ENCODE measurements around the gene NUDT3. TPM values are rescaled to one million over a fixed set of nuclear protein-coding genes. Genes with fewer than 3 reads are reported as not detected.

NUDT3 gene
- total and polyA plus RNA-seq, 2 experiments from 2014 or later: 18.6 to 26.1 TPM

DNA sequence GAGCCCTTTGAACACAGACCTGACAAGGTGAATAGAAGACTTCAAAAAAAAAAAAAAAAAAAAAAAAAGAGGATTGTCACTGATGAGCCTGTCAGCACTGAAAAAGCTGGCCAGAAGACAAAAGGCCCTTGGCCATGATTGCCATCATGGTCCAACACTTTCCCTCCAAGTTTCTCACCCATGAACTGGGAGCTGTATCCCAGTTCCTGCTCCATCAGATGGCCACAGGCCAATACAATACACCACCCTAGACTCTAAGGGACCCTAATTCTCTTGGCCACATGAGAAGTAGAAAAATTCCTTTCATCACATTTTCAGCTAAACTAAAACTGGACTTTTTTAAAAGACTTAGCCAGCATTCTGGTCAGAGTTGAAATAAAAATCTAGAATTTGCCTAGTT, 50.2 kb downstream of the NUDT3 start:
- H3K4me1 ChIP-seq (ENCODE audit: low read depth): peaks cover 4% of the 10 kb centered on the region
- H3K27me3 ChIP-seq: no peaks in the 10 kb centered on the region
- H3K27ac ChIP-seq: no peak overlapping the region
- H3K36me3 ChIP-seq: no peaks in the 10 kb centered on the region
- no peak overlapping the region for H3K4me3 ChIP-seq
- H3K9me3 ChIP-seq (ENCODE audit: low read depth): no peaks in the 10 kb centered on the region
- no peak for DNase-seq (ENCODE audit: low read depth in 1 of 2, low spot score in 1 of 2)
- TF ChIP-seq CTCF (IDR thresholded peaks at IDR 0.05; ENCODE audit: low read depth, low read length): no peak

DNA sequence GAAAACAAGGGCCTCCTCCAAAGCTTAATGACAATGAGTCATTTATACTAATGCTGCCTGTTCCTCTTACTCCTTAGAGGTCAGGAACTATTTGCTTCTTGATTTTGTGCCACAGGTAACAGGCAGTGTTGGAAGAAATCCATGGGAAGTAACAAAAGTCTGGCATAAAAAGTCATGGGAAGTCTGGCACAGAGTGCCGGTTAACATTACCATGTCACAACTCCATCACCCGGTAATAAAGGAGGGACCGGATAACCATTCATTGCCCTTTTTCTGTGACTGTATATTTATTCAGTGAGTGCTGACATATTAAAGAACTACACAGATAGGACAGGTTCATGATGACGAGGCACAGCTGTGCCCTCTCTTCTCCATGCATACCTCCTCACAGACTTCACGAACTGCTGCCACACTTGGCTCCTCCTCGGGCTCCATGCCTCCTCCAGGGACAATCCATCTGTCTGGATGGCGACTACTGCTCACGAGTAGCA, 50.9 kb downstream of the NUDT3 start:
- Histone ChIP-seq H3K4me1 (ENCODE audit: low read depth) (peaks cover 4% of the 10 kb centered on the region), H3K4me3 (no peak overlapping the region), H3K9me3 (ENCODE audit: low read depth) (no peaks in the 10 kb centered on the region), H3K27me3 (no peaks in the 10 kb centered on the region), H3K27ac (peak overlapping the region; percentile 25), H3K36me3 (no peaks in the 10 kb centered on the region)
- no peak for TF ChIP-seq CTCF (IDR thresholded peaks at IDR 0.05; ENCODE audit: low read depth, low read length)
- peak in 1 of 2 donors; percentile 42 for DNase-seq (ENCODE audit: low read depth in 1 of 2, low spot score in 1 of 2)

- Histone ChIP-seq H3K4me1 (ENCODE audit: low read depth) (peaks cover 4% of the 10 kb centered on the region), H3K36me3 (no peaks in the 10 kb centered on the region), H3K4me3 (no peak overlapping the region), H3K27ac (peak overlapping the region; percentile 25), H3K9me3 (ENCODE audit: low read depth) (no peaks in the 10 kb centered on the region), H3K27me3 (no peaks in the 10 kb centered on the region)
- peak in 1 of 2 donors; percentile 35 for DNase-seq (ENCODE audit: low read depth in 1 of 2, low spot score in 1 of 2)
- no peak for TF ChIP-seq CTCF (IDR thresholded peaks at IDR 0.05; ENCODE audit: low read depth, low read length)
These were observed 51.5 kb downstream of the NUDT3 start for GRCh38 chr6:34340906-34341480.

- no peak for TF ChIP-seq CTCF (IDR thresholded peaks at IDR 0.05; ENCODE audit: low read depth, low read length)
- H3K27me3 ChIP-seq: no peaks in the 10 kb centered on the region
- no peak overlapping the region for H3K4me3 ChIP-seq
- H3K27ac ChIP-seq: no peak overlapping the region
- H3K36me3 ChIP-seq: no peaks in the 10 kb centered on the region
- peaks cover 4% of the 10 kb centered on the region for H3K4me1 ChIP-seq (ENCODE audit: low read depth)
- no peak for DNase-seq (ENCODE audit: low read depth in 1 of 2, low spot score in 1 of 2)
- no peaks in the 10 kb centered on the region for H3K9me3 ChIP-seq (ENCODE audit: low read depth)
These were observed 52.1 kb downstream of the NUDT3 start for GRCh38 chr6:34340394-34340793.

DNA sequence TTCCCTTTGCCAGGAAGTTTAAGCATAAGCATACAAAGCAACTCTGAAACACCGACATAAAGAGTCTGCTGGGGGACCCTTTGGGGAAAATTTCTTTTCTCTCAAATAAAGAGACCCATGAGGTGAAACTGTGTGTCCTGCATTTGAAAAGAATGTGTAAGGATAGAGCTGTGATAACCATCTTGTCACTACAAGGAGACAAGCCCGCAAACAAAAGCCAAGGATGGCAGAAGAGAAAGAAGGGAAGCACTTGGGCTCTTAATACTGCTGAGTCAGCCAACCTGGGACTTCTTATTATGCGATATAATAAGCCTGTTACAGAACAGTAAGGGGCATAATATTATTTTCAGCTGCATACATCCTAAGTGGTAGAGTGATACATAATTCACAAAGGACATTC, 52.5 kb downstream of the NUDT3 start:
- no peaks in the 10 kb centered on the region for H3K27me3 ChIP-seq
- H3K27ac ChIP-seq: no peak overlapping the region
- no peak for DNase-seq (ENCODE audit: low read depth in 1 of 2, low spot score in 1 of 2)
- no peak for TF ChIP-seq CTCF (IDR thresholded peaks at IDR 0.05; ENCODE audit: low read depth, low read length)
- H3K9me3 ChIP-seq (ENCODE audit: low read depth): no peaks in the 10 kb centered on the region
- H3K36me3 ChIP-seq: no peaks in the 10 kb centered on the region
- H3K4me1 ChIP-seq (ENCODE audit: low read depth): peaks cover 4% of the 10 kb centered on the region
- no peak overlapping the region for H3K4me3 ChIP-seq
